Fibroblast of lung (primary cell): ENCODE measurements around the gene C1QTNF9B. TPM values are rescaled to one million over a fixed set of nuclear protein-coding genes. Genes with fewer than 3 reads are reported as not detected.
"Not testable (repeated sequence)": the region's sequence is repeated elsewhere in the genome, so short reads cannot be mapped to it uniquely, and the experiment has no call there.

Source experiments
- DNase-seq, 2 donors: peaks; one replicate each; pipeline versions ENCODE4 v3.0.0 to v3.0.0-alpha.2; 2010; ENCODE audit warnings: low read depth in 2 of 2
- H2AFZ ChIP-seq: 2 replicates; pipeline ENCODE4 v1.5.1; 2012; ENCODE audit warnings: low read length, control low read depth, inconsistent platforms
- H3K27ac ChIP-seq: 2 replicates; pipeline ENCODE4 v1.5.1; 2011; ENCODE audit warnings: low read length, control low read depth; ENCODE audit not compliant: insufficient read depth
- H3K27me3 ChIP-seq: 2 replicates; pipeline ENCODE4 v1.5.1; 2011; ENCODE audit warnings: mild to moderate bottlenecking, low read length; ENCODE audit not compliant: control insufficient read depth, insufficient read depth
- H3K36me3 ChIP-seq: 2 replicates; pipeline ENCODE4 v1.5.1; 2011; ENCODE audit warnings: low read length; ENCODE audit not compliant: control insufficient read depth, insufficient read depth
- H3K4me1 ChIP-seq: 2 replicates; pipeline ENCODE4 v1.5.1; 2011; ENCODE audit warnings: low read length; ENCODE audit not compliant: control insufficient read depth, insufficient read depth; ENCODE audit errors: extremely low read depth
- H3K4me2 ChIP-seq: 2 replicates; pipeline ENCODE4 v1.5.1; 2011; ENCODE audit warnings: low read length, control low read depth; ENCODE audit not compliant: insufficient read depth; ENCODE audit errors: extremely low read depth
- H3K4me3 ChIP-seq, 4 experiments: fragments of 200-600 bp in 1 of 4; sonication (generic) in 1 of 4; replicated peaks in 1 of 4; 2 replicates each; pipeline ENCODE4 v1.5.1; 2011 to 2016; ENCODE audit warnings: low read length in 4 of 4, low read depth in 3 of 4, mild to moderate bottlenecking in 3 of 4, control low read depth in 2 of 4, inconsistent platforms in 1 of 4, mixed read lengths in 1 of 4; ENCODE audit not compliant: insufficient read depth in 1 of 4; ENCODE audit errors: control extremely low read depth in 1 of 4
- H3K79me2 ChIP-seq: 2 replicates; pipeline ENCODE4 v1.5.1; 2012; ENCODE audit warnings: mild to moderate bottlenecking, low read length, inconsistent platforms; ENCODE audit not compliant: control insufficient read depth, insufficient read depth
- H3K9ac ChIP-seq: 2 replicates; pipeline ENCODE4 v1.5.1; 2011; ENCODE audit warnings: mild to moderate bottlenecking, low read length, control low read depth; ENCODE audit not compliant: insufficient read depth
- H3K9me3 ChIP-seq: 2 replicates; pipeline ENCODE4 v1.5.1; 2012; ENCODE audit warnings: low read depth, low read length; ENCODE audit not compliant: control insufficient read depth, insufficient read depth
- H4K20me1 ChIP-seq: 2 replicates; pipeline ENCODE4 v1.5.1; 2011; ENCODE audit warnings: low read length; ENCODE audit not compliant: control insufficient read depth, insufficient read depth; ENCODE audit errors: extremely low read depth
- EZH2 ChIP-seq: IDR thresholded peaks from 2 replicates; pipeline ENCODE4 v1.5.1; 2012; ENCODE audit warnings: low read length, control low read depth, mild to moderate bottlenecking; ENCODE audit errors: missing control alignments
- polyA minus RNA-seq: library from RNA; depleted of rRNA, polyadenylated mRNA; stranded (reverse); fragments of >200 nt; gene quantifications from 2 replicates; pipeline ENCODE4 v1.2.3, GENCODE V29; 2011; ENCODE audit warnings: low replicate concordance
- polyA plus RNA-seq, 2 donors: library from polyadenylated mRNA; depleted of rRNA in 1 of 2; stranded (reverse) in 1 of 2; unstranded in 1 of 2; fragments of >200 nt; gene quantifications; 2 replicates each; pipeline ENCODE4 v1.2.1, GENCODE V29; 2011 to 2012; ENCODE audit warnings: missing spikeins in 1 of 2
- total RNA-seq: library from RNA; depleted of rRNA; stranded (reverse); fragments of >200 nt; gene quantifications from 2 replicates; pipeline ENCODE4 v1.2.1, GENCODE V29; 2014
- TF ChIP-seq, protein P1 (sequence below), 2 donors: IDR thresholded peaks in 1 of 2; conservative IDR thresholded peaks in 1 of 2; 1 replicate in 1 of 2; 2 replicates in 1 of 2; pipeline ENCODE4 v1.5.1; 2011 to 2012; ENCODE audit warnings: low read length in 2 of 2, control low read depth in 1 of 2, inconsistent platforms in 1 of 2, low read depth in 1 of 2, mild to moderate bottlenecking in 1 of 2

Gene C1QTNF9B
- 0.51 and 0.83 TPM in 2 replicates for total RNA-seq
- polyA plus RNA-seq, result 0.96 and 1.1 TPM in 2 replicates
- 0.83 and 0.91 TPM in 2 replicates for polyA plus RNA-seq (2012)
- polyA minus RNA-seq, result not detected in 2 replicates

DNA sequence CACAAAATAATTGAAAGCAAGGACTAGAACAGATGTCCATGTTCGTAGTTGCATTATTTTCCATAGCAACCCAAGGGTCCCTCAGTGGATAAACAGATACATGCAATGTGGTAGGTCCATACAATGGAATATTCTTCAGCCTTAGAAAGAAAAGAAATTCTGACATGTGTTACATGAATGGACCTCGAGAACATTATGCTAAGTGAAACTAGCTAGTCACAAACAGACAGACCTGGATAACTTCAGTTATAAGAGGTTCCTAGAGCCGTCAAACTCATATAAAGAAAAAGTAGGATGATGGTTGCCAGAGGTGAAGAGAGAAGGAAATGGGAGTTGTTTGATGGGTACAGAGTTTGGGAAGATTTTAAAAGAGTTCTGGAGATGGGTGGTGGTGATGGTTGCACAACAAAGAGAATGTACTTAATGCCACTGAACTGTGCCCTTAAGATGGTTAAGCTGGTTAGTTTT is at the start of gene C1QTNF9B:
Gene C1QTNF9B (minus strand): TSS at position 51 of the 468 bp plus-strand sequence.
- H3K36me3 ChIP-seq, H3K9me3 ChIP-seq, H3K27me3 ChIP-seq, H3K79me2 ChIP-seq, H4K20me1 ChIP-seq, H3K4me3 ChIP-seq, H3K4me2 ChIP-seq: not testable (repeated sequence)
- Histone ChIP-seq H2AFZ (peak within 1 kb of the TSS; percentile 57), H3K9ac (peak within 1 kb of the TSS; percentile 7), H3K27ac (peak within 1 kb of the TSS; percentile 82), H3K4me1 (peaks cover 18% of the 10 kb centered on the region)
- DNase-seq, result peak in 1 of 2 donors; percentile 8

DNA sequence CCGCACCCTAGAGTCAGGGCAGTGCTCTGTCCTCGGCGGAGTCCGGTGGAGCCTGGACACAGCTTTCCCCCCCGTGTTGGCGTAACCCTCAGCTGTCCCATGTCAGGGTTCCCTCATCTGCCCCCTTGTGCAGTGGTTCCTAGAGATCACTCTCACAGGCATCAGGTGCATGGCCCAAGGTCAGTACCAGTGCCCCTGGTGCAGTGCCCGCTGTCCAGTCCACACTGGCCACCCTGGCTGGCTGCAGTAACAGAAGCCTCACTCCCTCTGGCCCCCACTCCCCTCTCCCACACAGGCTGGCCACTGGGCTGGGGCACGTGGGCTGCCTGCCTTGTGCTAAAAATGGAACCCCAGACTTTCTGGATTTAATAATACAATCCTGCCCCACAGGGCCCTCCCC is 49.6 kb upstream of the C1QTNF9B start:
- no peaks in the 10 kb centered on the region for H3K36me3 ChIP-seq
- no peaks in the 10 kb centered on the region for H3K9me3 ChIP-seq
- no peak overlapping the region for H3K9ac ChIP-seq
- no peak overlapping the region for H3K4me3 ChIP-seq
- TF ChIP-seq EZH2, result no peak
- TF ChIP-seq, protein P1, sequence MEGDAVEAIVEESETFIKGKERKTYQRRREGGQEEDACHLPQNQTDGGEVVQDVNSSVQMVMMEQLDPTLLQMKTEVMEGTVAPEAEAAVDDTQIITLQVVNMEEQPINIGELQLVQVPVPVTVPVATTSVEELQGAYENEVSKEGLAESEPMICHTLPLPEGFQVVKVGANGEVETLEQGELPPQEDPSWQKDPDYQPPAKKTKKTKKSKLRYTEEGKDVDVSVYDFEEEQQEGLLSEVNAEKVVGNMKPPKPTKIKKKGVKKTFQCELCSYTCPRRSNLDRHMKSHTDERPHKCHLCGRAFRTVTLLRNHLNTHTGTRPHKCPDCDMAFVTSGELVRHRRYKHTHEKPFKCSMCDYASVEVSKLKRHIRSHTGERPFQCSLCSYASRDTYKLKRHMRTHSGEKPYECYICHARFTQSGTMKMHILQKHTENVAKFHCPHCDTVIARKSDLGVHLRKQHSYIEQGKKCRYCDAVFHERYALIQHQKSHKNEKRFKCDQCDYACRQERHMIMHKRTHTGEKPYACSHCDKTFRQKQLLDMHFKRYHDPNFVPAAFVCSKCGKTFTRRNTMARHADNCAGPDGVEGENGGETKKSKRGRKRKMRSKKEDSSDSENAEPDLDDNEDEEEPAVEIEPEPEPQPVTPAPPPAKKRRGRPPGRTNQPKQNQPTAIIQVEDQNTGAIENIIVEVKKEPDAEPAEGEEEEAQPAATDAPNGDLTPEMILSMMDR (conservative IDR thresholded peaks at IDR 0.05 in 1 of 2, IDR thresholded peaks at IDR 0.05 in 1 of 2; ENCODE audit: low read depth in 1 of 2, low read length in 2 of 2), result no peak
- DNase-seq, result no peak
- no peak overlapping the region for H3K4me2 ChIP-seq
- H3K4me1 ChIP-seq, result no peaks in the 10 kb centered on the region
- H3K79me2 ChIP-seq, result no peaks in the 10 kb centered on the region
- no peaks in the 10 kb centered on the region for H4K20me1 ChIP-seq
- H3K27me3 ChIP-seq, result no peaks in the 10 kb centered on the region
- no peak overlapping the region for H3K27ac ChIP-seq
- H2AFZ ChIP-seq, result no peak overlapping the region

DNA sequence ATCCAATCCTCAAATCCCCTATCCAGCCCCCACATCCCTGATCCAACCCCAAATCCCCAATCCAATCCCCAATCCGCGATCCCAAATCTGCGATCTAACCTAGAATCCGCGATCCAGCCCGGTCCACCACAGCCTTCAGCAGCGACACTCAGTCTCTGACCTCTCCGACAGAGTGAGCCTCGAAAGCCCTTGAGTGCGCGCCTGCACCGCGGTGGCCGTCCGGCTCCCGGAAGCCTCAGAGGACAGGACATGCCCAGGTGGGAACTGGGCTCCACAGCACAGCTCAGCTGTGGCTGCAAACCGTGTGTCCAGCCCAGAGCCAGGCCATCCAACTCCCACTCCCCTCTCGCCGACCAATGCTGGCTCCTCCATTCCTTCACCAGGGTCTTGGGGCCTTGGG is 48.8 kb upstream of the C1QTNF9B start:
- Histone ChIP-seq H3K9me3 (no peaks in the 10 kb centered on the region), H4K20me1 (no peaks in the 10 kb centered on the region), H2AFZ (no peak overlapping the region), H3K9ac (no peak overlapping the region), H3K36me3 (no peaks in the 10 kb centered on the region), H3K4me2 (no peak overlapping the region), H3K4me1 (no peaks in the 10 kb centered on the region), H3K27ac (no peak overlapping the region), H3K79me2 (no peaks in the 10 kb centered on the region), H3K27me3 (no peaks in the 10 kb centered on the region), H3K4me3 (no peak overlapping the region)
- TF ChIP-seq, protein P1 (conservative IDR thresholded peaks at IDR 0.05 in 1 of 2, IDR thresholded peaks at IDR 0.05 in 1 of 2; ENCODE audit: low read depth in 1 of 2, low read length in 2 of 2), result no peak
- no peak for TF ChIP-seq EZH2
- no peak for DNase-seq
